Islet of Langerhans (tissue), 1 donor: Measurements from ENCODE around the gene SH3TC1.

Experiments used
- FAIRE-seq: peaks from one replicate; lab custom pipeline; 2011; peaks lifted over from hg19 to GRCh38; lab: Jason Lieb, UNC

Gene SH3TC1

GRCh38 chr4:8244931-8245460 lies 45.9 kb downstream of the SH3TC1 start:
- no peak for FAIRE-seq

DNA sequence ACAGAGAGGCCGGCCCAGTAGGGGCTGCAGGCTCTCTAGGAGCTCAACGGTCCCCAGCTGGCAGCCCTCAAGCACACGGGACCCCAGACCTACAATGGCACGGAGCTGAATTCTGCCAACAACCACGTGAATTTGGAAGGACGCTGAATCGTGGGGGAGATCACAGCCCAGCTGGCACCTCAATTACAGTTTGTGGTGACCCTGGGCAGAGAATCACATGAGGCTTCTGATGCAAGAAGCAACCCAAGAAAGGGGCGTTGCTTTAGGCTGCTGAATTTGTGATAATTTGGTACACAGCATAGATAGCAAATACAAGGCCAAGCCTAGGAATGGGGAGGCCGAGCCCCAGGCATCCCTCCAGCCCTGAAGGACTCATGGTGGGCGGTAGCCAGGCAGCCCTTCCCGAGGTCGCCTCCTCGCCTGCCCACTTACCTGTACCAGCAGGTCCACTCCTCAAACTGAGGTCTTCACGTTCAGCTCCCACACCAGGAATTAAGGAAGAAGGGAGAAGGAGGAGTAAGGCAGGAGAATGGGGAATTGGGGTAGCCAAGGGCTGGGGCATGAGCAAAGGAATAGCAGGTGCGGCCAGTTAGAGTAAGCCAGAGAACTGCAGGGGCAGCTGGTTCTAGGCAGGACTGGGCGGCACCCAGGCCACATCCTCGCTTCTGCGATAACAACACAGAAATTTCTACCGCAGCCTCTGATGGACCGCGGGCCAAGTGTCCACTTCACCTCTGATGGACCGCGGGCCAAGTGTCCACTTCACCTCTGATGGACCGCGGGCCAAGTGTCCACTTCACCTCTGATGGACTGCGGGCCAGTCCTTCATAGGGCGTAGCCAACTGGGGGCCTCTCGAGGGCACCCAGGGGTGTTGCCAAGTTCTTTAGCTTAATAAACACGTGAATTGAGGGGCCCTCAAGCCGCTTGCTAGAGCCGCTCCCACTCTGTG lies 47.1 kb downstream of the SH3TC1 start:
- FAIRE-seq: no peak

- no peak for FAIRE-seq
Observed at GRCh38 chr4:8247047-8247930, 48.2 kb downstream of the SH3TC1 start.

DNA sequence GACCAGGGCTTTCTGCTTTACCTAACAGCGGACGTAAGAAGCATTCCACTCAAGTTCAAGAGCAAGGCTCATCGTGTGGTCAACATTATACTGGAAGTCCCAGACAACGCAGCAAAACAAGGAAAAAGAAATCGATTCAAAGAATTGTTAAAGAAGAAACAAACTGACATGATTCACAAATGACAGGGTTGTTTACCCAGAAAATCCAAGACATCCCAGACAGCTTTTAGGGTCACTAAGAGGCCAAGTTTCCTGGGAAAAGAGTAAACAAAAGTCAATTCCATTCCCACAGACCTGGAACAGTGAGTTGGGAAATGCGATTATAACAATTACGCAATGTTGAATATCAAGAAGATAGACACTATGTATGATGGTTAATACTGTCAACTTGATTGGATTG lies 49.0 kb downstream of the SH3TC1 start:
- FAIRE-seq: no peak

- no peak for FAIRE-seq
Observed at GRCh38 chr4:8250227-8250626, 51.1 kb downstream of the SH3TC1 start.

GRCh38 chr4:8250637-8251036 lies 51.5 kb downstream of the SH3TC1 start:
- FAIRE-seq: no peak

DNA sequence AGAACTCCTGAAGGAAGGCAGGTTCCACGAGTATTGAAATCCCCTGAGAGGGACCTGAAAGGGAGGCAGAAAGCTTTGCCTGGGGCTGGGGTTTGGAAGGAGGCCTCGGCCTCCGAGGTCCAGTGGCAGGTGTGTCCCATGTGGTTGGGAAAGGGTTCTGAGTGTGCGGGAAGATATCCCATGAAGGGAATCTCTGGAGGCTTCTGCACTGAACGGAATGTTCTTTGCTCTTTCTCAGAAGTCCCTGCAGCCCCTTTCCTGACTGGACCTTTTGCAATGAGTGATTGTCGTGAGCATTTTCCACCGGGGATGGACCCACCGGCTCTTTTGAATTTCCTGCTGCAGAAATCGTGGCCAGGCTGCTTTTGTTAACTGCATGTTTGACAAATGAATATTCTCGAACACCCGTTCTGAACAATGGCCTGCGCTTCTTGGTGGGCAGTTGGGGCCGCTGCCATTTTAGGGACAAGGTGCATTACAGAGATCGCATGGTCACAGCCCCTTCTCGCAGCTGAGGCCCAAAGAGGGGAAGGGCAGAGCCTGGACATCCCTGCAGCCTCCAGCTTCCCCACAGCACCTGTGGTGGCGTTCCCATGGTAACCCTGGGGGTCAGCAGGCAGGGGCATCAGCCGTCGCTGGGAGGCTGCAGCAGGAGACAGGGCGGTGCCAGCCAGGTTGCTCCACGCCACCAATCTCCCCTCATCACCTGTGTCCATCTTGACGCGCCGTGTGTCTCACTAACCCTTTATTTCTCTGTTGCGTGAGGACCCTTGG lies 52.2 kb downstream of the SH3TC1 start:
- no peak for FAIRE-seq

GRCh38 chr4:8252301-8253173 lies 53.4 kb downstream of the SH3TC1 start:
- FAIRE-seq: no peak

DNA sequence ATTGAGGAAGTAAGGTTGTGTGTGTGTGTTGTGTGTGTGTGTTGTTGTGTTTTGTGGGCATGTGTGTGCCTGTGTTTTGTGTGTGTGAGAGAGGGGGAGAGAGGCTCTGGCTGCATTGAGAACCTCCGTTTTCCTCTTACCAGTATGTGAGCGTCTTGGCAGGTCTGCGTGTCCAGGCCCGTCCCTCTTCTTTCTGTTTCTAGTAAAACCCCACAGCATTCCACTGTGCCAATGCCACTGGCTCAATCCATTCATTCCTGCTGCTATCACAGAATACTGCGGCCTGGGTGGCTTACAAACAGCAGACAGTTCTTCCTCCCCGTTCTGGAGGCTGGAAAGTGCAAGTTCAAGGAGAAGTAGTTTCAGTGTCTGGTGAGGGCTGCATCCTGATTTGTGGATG lies 55.0 kb downstream of the SH3TC1 start:
- no peak for FAIRE-seq

DNA sequence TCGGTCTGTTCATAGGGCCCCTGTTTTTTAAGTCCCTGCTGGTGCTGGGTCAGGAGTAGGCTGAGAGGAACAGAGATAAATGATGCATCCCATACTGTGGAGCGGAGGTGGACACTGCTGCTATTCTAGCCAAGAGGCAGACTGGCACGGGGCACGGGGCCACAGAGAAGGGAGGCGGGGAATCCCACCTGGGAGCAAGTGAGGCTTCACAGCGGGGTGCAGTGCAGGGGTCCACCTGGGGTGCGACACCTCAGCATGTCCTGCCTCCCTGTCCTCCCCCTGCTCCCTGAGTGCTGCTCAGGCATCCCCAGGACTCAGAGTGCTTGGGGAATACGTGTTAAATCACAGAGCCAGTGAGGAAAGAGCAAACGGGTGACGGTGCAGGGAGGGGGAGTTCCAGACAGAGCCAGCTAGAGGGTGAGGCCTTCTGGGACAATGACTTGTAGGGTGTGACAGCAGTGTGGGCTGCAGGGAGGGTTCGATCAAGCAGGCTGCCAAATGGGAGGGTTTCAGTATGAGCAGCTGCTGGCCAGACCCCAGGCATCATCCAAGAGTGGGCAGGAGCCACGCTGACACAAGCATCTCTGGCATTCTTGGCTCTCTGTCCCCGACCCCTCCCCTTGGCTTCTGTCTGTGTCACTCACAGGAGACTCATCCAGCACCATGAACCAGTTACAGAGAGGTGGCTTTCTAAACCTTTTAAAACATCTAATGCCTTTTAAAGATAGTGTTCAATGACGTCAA lies 56.8 kb downstream of the SH3TC1 start:
- no peak for FAIRE-seq

- no peak for FAIRE-seq
Observed at GRCh38 chr4:8257854-8258253, 58.8 kb downstream of the SH3TC1 start.

GRCh38 chr4:8258552-8259212 lies 59.6 kb downstream of the SH3TC1 start:
- FAIRE-seq: no peak

DNA sequence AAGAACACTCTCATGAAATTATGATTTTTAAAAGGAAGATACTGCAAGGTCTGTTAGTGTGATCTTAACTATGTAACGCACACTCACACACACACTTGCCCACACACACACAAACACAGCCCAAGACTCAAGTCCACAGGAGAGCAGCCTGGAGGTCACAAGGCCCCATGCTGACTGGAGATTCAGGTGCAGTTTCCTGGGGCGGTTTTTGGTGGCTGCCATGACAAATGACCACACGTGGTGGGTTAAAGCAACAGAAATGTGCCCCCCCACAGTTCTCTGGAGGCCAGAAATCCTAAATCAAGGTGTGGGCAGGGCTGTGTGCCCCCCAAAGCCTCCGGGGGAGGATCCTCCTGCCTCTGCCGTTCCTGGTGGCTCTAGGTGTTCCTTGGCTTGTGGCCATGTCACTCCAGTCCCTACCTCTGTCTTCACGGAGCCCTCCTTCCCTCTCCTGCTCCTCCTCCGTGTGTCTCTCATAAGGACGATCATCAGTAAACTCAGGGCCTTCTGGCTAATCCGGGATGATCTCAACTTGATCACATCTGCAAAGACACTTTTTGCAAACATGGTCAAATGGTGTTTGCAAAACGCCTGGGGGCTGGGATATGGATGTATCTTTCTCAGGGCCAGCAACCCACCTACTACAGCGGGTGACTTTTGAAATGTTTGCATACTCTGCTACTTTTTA lies 60.8 kb downstream of the SH3TC1 start:
- FAIRE-seq: no peak

DNA sequence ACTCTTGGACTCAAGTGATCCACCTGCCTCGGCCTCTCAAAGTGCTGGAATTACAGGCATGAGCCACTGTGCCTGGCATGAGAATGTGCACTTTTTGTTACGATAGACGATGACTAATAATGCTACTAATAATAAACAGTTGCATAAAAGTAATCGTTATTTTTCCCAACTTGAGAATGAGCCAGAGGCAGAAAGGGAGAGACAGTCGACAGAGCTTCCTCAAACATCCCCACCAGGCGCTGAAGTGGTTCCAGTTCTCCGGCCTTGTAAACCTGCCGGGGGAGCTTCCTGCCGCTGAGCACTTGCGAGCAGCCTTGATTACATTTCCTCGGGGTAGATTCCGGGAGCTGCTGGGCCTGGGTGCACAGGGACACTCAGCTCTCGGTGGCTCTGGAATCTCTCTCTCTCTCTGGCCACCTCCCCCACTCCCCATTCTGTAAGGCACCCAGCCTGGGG lies 61.6 kb downstream of the SH3TC1 start:
- FAIRE-seq: no peak

DNA sequence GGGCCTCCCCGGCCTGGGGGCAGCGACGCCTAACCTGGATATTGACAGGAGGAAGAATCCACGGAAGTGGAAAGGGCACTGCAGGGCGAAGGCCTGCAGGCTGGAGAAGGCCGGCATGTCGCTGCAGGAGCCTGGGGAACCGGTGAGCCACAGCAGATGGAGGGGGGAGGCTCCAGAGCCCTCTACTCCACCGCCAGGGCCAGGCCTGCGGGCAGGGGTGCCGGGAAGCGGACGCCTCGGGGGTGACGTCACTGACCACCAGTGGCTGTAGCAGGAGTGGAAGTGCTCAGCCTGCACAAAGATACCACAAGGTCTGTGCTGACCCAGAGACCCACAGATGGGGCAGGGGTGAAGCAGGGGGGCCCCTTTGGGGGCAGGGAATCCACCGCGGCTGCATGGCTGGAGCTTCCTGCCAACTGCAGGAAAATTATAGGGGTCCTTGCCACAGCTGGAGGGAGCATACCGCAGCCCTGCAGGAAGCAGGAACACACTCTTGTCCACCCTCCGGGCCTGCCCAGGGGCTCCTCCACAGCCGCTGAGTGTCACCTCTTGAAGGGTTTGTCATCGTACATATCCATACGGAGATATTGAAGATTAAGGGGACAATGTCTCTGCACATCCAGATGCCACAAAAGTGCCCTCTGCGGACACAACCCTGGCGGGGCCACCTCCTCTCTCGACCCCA lies 62.9 kb downstream of the SH3TC1 start:
- no peak for FAIRE-seq

- no peak for FAIRE-seq
Observed at GRCh38 chr4:8262637-8263322, 63.7 kb downstream of the SH3TC1 start.

GRCh38 chr4:8263397-8263796 lies 64.3 kb downstream of the SH3TC1 start:
- FAIRE-seq: no peak

DNA sequence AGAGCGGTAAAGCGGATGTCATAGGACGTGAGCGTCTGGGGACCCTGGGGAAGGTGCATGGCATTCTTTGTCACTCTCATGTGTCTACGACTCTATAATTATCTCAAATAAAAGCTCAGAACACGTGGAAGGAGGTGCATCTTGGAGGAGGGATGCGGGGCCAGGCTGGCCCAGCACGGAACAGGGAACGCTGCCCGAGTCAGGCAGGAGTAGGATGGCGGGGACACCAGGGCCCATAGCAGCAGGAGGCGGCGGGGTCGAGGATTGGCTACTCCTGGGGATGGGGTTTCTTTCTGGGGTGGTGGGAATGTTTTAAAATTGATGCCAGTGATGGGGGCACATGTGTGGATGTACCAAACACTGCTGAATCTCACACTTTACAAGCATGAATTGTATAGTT lies 65.0 kb downstream of the SH3TC1 start:
- no peak for FAIRE-seq
